ENCODE data around the gene CRACDL.

The CRACDL gene

GRCh38 chr2:98800330-98801064, 135.5 kb downstream of the CRACDL start:
- no peak for DNase-seq

- DNase-seq, result no peak
These were observed 136.4 kb downstream of the CRACDL start for GRCh38 chr2:98799375-98800329.

- no peak for DNase-seq
These were observed 139.1 kb downstream of the CRACDL start for GRCh38 chr2:98796775-98797544.

- no peak for DNase-seq
These were observed 139.9 kb downstream of the CRACDL start for GRCh38 chr2:98795891-98796676.

- DNase-seq, result no peak
These were observed 141.9 kb downstream of the CRACDL start for GRCh38 chr2:98793897-98794830.

GRCh38 chr2:98793275-98793674, 142.8 kb downstream of the CRACDL start:
- DNase-seq, result no peak

- DNase-seq, result no peak
These were observed 145.8 kb downstream of the CRACDL start for GRCh38 chr2:98790221-98790620.

- DNase-seq, result no peak
These were observed 148.3 kb downstream of the CRACDL start for GRCh38 chr2:98787700-98788099.

- DNase-seq, result no peak
These were observed 149.8 kb downstream of the CRACDL start for GRCh38 chr2:98786179-98786578.

- no peak for DNase-seq
These were observed 153.5 kb downstream of the CRACDL start for GRCh38 chr2:98782570-98782969.

- DNase-seq, result no peak
These were observed 154.2 kb downstream of the CRACDL start for GRCh38 chr2:98781822-98782221.

- no peak for DNase-seq
These were observed 157.1 kb downstream of the CRACDL start for GRCh38 chr2:98778741-98779483.

- DNase-seq, result no peak
These were observed 157.9 kb downstream of the CRACDL start for GRCh38 chr2:98778151-98778550.

- no peak for DNase-seq
These were observed 158.3 kb downstream of the CRACDL start for GRCh38 chr2:98777710-98778109.

- DNase-seq, result no peak
These were observed 158.9 kb downstream of the CRACDL start for GRCh38 chr2:98777076-98777475.

GRCh38 chr2:98776136-98776535, 159.9 kb downstream of the CRACDL start:
- DNase-seq, result no peak

GRCh38 chr2:98775146-98775986, 160.7 kb downstream of the CRACDL start:
- no peak for DNase-seq

GRCh38 chr2:98773907-98774306, 162.1 kb downstream of the CRACDL start:
- DNase-seq, result no peak

GRCh38 chr2:98773169-98773568, 162.9 kb downstream of the CRACDL start:
- no peak for DNase-seq

All from CD4-positive, alpha-beta T cell treated with Interleukin-17A for 1 hour (primary cell).